ENCODE measurements around the gene SRPK2.

Gene SRPK2

GRCh38 chr7:105125745-105126144 lies 263.0 kb downstream of the SRPK2 start:
- no peak for TF ChIP-seq CTCF (IDR thresholded peaks at IDR 0.05; ENCODE audit: low read depth, low read length)

GRCh38 chr7:105122619-105123018 lies 266.1 kb downstream of the SRPK2 start:
- no peak for DNase-seq (ENCODE audit: extremely low read depth, low read depth)
- no peak for TF ChIP-seq CTCF (IDR thresholded peaks at IDR 0.05; ENCODE audit: low read depth, low read length)

More at GRCh38 chr7:105125745-105126144, 263.0 kb downstream of the SRPK2 start:
- no peak for DNase-seq (ENCODE audit: extremely low read depth, low read depth)

- DNase-seq (ENCODE audit: extremely low read depth, low read depth), result no peak
- TF ChIP-seq CTCF (IDR thresholded peaks at IDR 0.05; ENCODE audit: low read depth, low read length), result no peak
Observed at GRCh38 chr7:105118612-105119600, 269.8 kb downstream of the SRPK2 start.

- no peak for TF ChIP-seq CTCF (IDR thresholded peaks at IDR 0.05; ENCODE audit: low read depth, low read length)
- DNase-seq (ENCODE audit: extremely low read depth, low read depth), result no peak
Observed at GRCh38 chr7:105112440-105113418, 276.0 kb downstream of the SRPK2 start.

- TF ChIP-seq CTCF (IDR thresholded peaks at IDR 0.05; ENCODE audit: low read depth, low read length), result no peak
Observed at GRCh38 chr7:105107458-105107857, 281.3 kb downstream of the SRPK2 start.

GRCh38 chr7:105106473-105106872 lies 282.2 kb downstream of the SRPK2 start:
- TF ChIP-seq CTCF (IDR thresholded peaks at IDR 0.05; ENCODE audit: low read depth, low read length), result no peak
- DNase-seq (ENCODE audit: extremely low read depth, low read depth), result no peak

More at GRCh38 chr7:105107458-105107857, 281.3 kb downstream of the SRPK2 start:
- no peak for DNase-seq (ENCODE audit: extremely low read depth, low read depth)

Measured in AG09319 (cell line).